SJSA1 (cell line): Measurements from ENCODE around the gene RAPSN. TPM values are rescaled to one million over a fixed set of nuclear protein-coding genes. Genes with fewer than 3 reads are reported as not detected.

Experiments used
- DNase-seq, 2 experiments: peaks; one replicate each; pipeline ENCODE4 v3.0.0-alpha.2; 2015 to 2020; ENCODE audit warnings: low spot score in 2 of 2, low read depth in 1 of 2
- H3K27ac ChIP-seq: fragments of 250-450 bp; sonication (Bioruptor Pico); 2 replicates; pipeline ENCODE4 v1.5.1; 2020; ENCODE audit warnings: mild to moderate bottlenecking, moderate library complexity
- H3K27me3 ChIP-seq: fragments of 250-450 bp; sonication (Bioruptor Pico); replicated peaks from 2 replicates; pipeline ENCODE4 v1.5.1; 2020; ENCODE audit warnings: mild to moderate bottlenecking, moderate library complexity
- H3K36me3 ChIP-seq: fragments of 250-450 bp; sonication (Bioruptor Pico); 2 replicates; pipeline ENCODE4 v1.5.1; 2020; ENCODE audit warnings: mild to moderate bottlenecking
- H3K4me1 ChIP-seq: fragments of 250-450 bp; sonication (Bioruptor Pico); replicated peaks from 2 replicates; pipeline ENCODE4 v1.6.1; 2021; ENCODE audit warnings: mild to moderate bottlenecking
- H3K4me3 ChIP-seq: fragments of 250-450 bp; sonication (Bioruptor Pico); 2 replicates; pipeline ENCODE4 v1.5.1; 2020; ENCODE audit warnings: mild to moderate bottlenecking
- H3K9me3 ChIP-seq: fragments of 250-450 bp; sonication (Bioruptor Pico); replicated peaks from 2 replicates; pipeline ENCODE4 v1.5.1; 2020; ENCODE audit warnings: mild to moderate bottlenecking
- total RNA-seq: library from RNA; depleted of rRNA; stranded (reverse); fragments of >200 nt; shearing (Covaris generic); gene quantifications from 2 replicates; pipeline ENCODE4 v1.2.3, GENCODE V29; 2014

Gene RAPSN
- total RNA-seq, 1 experiment from 2014 or later, result 0.34 TPM

DNA sequence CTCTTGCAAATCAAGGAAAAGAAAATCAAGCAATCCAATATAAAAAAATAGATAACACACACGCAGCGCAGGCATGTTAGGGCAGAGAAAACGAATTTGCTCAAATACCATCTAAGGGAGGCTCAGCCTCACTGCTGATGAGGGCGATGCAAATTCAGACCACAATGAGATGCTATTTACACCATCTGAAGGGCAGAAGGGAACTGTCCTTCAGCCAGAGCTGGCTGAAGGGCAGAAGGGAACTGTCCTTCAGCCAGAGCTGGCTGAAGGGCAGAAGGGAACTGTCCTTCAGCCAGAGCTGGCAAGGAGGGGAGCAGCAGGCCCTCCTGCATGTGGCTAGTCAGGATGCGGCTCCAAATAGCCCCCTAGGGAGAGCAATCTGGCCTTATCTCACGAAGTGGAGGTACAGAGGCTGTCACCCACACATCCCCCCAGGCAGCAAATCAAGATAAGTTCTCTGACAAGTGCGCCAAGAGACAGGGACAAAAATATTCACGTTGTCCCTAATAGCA, 48.1 kb downstream of the RAPSN start:
- Histone ChIP-seq H3K27ac (no peak overlapping the region), H3K4me1 (0 out of 2 replicates have a peak, but pooled peaks cover 3% of the 10 kb centered on the region), H3K4me3 (no peak overlapping the region), H3K36me3 (no peaks in the 10 kb centered on the region), H3K9me3 (no peaks in the 10 kb centered on the region), H3K27me3 (no peaks in the 10 kb centered on the region)
- DNase-seq, result no peak

GRCh38 chr11:47399860-47400767, 48.8 kb downstream of the RAPSN start:
- H3K36me3 ChIP-seq, result no peaks in the 10 kb centered on the region
- H3K4me1 ChIP-seq, result 0 out of 2 replicates have a peak, but pooled peaks cover 3% of the 10 kb centered on the region
- DNase-seq, result no peak
- H3K27me3 ChIP-seq, result no peaks in the 10 kb centered on the region
- no peaks in the 10 kb centered on the region for H3K9me3 ChIP-seq
- H3K27ac ChIP-seq, result no peak overlapping the region
- peak overlapping the region; percentile 28 for H3K4me3 ChIP-seq

DNA sequence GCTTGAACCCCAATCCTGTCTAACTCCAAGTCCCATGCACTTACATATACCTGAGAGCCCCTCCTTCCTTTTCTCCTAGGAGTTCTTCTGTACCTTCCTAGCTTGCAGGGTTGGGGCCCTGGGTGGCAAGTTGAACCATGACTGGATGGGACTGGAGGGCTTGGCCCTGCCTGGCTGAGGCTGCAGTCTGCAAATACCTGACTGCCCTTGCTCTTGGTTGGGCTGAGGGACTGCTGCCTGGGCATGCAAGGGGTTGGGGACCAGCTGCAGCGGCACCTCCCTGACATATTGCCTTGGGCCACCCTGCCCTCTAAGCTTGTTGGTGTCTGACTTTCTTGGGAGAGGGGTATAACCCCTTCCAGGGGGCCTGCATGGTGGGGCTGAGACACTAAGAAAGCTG, 50.4 kb downstream of the RAPSN start:
- Histone ChIP-seq H3K36me3 (no peaks in the 10 kb centered on the region), H3K27ac (no peak overlapping the region), H3K9me3 (no peaks in the 10 kb centered on the region), H3K4me1 (peaks cover 4% of the 10 kb centered on the region), H3K27me3 (no peaks in the 10 kb centered on the region), H3K4me3 (no peak overlapping the region)
- no peak for DNase-seq

DNA sequence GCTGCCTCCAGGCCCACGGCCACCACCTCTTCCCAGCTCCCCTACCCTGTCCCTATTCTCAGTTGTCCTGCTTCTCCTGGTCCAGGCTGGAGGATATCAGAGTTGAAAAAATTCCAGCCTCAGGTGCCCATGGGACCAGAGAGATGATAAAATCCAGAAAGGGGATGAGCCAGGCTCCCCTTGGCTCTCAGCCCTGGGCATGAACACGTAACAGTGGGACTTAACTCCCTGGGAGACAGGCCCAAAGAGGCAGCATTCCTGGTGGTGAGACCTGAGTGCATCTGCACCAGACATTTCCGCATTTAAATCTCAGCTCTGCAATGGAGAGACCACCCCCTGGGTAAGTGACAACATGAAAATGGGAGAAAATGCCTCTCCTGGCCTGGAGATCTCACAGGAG, 50.9 kb downstream of the RAPSN start:
- no peak for DNase-seq
- Histone ChIP-seq H3K36me3 (no peaks in the 10 kb centered on the region), H3K4me1 (peaks cover 8% of the 10 kb centered on the region), H3K9me3 (no peaks in the 10 kb centered on the region), H3K4me3 (no peak overlapping the region), H3K27ac (no peak overlapping the region), H3K27me3 (no peaks in the 10 kb centered on the region)

DNA sequence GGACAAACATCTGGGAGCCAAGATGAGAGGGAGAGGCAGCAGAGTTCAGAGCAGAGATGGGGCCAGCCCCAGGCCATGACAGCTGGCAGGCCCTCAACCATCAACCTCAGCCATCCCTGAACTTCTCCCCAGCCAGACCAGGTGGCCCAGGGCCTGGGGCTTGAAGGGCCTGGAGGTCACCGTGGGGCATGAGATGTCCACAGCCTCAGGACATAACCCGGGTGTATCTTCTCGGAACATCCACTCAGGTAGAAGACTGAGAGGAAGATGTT, 53.0 kb downstream of the RAPSN start:
- Histone ChIP-seq H3K4me1 (peaks cover 16% of the 10 kb centered on the region), H3K27me3 (no peaks in the 10 kb centered on the region), H3K27ac (no peak overlapping the region), H3K9me3 (no peaks in the 10 kb centered on the region), H3K36me3 (no peaks in the 10 kb centered on the region), H3K4me3 (no peak overlapping the region)
- DNase-seq, result no peak

DNA sequence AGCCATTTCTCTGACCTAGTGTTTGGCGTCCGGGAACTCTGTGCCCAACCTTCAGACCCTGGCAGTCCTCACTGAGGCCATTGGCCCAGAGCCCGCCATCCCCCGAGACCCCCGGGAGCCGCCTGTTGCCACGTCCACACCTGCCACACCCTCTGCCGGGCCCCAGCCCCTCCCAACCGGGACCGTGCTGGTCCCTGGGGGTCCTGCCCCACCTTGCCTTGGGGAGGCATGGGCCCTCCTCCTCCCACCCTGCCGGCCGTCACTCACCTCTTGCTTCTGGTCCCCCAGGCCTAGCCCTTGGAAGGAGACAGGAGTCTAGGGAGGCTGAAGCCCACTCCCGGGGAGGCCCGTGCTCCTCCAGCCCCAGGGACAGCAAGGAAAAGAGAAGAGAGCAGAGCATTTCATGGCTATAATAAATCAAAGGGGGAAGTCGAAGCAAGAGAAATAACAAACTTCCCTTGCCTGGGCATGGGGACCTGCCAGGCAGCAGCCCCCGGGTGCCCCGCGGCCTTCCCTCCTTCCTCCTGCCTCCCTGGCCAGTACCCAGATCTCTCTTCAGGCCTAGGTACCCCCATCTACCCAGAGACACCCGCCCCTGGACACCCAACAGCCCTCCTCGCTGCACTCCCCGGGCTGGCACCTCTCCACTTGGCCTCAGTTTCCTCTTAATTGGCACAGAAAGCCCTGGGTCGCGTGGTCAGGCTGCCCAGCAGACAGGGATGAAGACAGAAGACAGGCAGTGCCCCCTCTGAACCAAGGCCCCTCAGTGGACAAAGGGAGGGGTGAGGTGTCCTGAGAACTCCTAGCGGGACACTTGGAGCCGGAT, 53.5 kb downstream of the RAPSN start:
- H3K9me3 ChIP-seq, result no peaks in the 10 kb centered on the region
- no peak overlapping the region for H3K4me3 ChIP-seq
- no peaks in the 10 kb centered on the region for H3K27me3 ChIP-seq
- no peak for DNase-seq
- H3K4me1 ChIP-seq, result peaks cover 18% of the 10 kb centered on the region
- H3K27ac ChIP-seq, result no peak overlapping the region
- H3K36me3 ChIP-seq, result no peaks in the 10 kb centered on the region

GRCh38 chr11:47394322-47395222, 54.4 kb downstream of the RAPSN start:
- Histone ChIP-seq H3K4me1 (peaks cover 15% of the 10 kb centered on the region), H3K27ac (no peak overlapping the region), H3K9me3 (no peaks in the 10 kb centered on the region), H3K36me3 (no peaks in the 10 kb centered on the region), H3K27me3 (no peaks in the 10 kb centered on the region), H3K4me3 (no peak overlapping the region)
- DNase-seq, result no peak

- Histone ChIP-seq H3K36me3 (no peaks in the 10 kb centered on the region), H3K27me3 (no peaks in the 10 kb centered on the region), H3K4me1 (peaks cover 15% of the 10 kb centered on the region), H3K9me3 (no peaks in the 10 kb centered on the region), H3K4me3 (no peak overlapping the region), H3K27ac (no peak overlapping the region)
- no peak for DNase-seq
Observed at GRCh38 chr11:47394050-47394321, 55.0 kb downstream of the RAPSN start.

DNA sequence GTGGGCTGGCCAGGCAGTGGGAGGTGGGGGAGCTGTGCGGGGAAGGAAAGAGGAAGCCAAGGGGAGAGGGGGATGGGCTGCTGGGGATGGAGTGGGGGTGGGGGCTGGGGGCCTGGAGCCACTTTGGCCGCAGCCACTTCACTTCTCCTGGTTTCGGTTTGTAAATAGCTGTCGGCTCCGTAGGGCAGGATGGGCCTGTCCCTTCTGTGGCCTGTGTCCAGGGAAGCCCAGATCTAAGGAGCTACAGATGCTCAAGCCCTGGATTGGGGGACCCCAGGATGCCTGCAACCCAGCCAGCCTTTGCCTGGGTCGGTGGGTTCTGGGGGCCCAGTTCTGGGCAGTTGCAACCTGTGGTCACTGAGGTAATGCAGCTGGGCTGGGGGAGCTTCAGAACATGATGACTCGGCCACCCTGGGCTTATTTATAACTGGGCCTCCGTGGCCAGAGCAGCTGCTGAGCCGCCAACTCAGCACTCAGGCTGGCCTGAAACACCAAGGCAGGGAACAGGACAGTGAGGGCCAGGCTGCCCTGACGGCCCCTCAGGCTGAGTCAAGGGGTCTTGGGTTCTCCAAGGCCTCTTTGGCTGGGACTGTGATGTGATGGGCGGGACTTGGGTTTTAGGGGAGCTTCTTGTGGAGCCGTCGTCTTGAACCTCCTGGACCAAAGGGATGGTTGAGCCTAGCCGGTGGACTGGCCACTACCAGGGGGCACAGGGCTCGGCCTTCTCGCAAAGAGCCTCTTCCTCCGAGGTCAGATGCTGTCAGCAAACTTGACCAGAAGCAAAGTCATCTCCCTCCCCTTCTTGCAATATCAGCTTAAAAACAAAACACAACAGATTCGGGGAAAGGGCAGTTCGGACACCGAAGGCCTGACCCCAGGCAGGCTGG, 55.5 kb downstream of the RAPSN start:
- no peak for DNase-seq

GRCh38 chr11:47392546-47393162, 56.3 kb downstream of the RAPSN start:
- Histone ChIP-seq H3K27ac (no peak overlapping the region), H3K36me3 (no peaks in the 10 kb centered on the region), H3K4me3 (no peak overlapping the region), H3K9me3 (no peaks in the 10 kb centered on the region), H3K4me1 (peaks cover 15% of the 10 kb centered on the region), H3K27me3 (no peaks in the 10 kb centered on the region)
- no peak for DNase-seq

More for the DNA sequence above, 55.5 kb downstream of the RAPSN start:
- no peak overlapping the region for H3K27ac ChIP-seq
- no peak overlapping the region for H3K4me3 ChIP-seq
- H3K27me3 ChIP-seq, result no peaks in the 10 kb centered on the region
- H3K36me3 ChIP-seq, result no peaks in the 10 kb centered on the region
- no peaks in the 10 kb centered on the region for H3K9me3 ChIP-seq
- peaks cover 15% of the 10 kb centered on the region for H3K4me1 ChIP-seq

DNA sequence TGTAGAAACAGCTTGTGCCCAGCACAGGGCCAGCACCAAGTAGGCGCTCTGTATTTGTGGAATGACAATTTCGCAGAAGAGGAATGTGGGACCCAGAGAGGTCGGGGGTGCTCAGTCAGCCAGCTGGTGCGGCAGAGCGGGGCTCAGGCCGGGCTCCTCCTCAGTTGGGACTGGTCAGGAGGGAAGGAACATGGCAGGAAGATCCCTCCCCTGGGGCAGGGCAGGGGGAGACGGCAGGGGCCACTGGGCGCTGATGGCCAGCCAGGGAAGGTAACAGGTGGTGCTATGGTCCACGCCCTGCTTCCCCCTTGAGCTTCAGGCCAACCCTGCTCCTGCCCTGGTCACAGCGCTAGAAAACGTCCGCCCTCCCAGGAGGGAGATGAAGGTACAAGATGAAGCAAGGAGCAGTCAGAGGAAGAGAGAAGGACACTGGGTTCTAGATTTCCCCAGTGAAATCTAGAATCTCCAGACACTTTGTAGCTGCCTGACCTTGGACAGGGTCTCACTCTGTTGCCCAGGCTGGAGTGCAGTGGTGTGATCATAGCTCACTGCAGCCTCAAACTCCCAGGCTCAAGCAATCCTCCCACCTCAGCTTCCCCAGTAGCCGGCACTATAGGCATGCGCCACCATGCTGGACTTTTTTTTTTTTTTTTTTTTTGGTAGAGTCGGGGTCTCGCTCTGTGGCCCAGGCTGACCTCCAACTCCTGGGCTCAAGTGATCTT, 57.1 kb downstream of the RAPSN start:
- no peak for DNase-seq

DNA sequence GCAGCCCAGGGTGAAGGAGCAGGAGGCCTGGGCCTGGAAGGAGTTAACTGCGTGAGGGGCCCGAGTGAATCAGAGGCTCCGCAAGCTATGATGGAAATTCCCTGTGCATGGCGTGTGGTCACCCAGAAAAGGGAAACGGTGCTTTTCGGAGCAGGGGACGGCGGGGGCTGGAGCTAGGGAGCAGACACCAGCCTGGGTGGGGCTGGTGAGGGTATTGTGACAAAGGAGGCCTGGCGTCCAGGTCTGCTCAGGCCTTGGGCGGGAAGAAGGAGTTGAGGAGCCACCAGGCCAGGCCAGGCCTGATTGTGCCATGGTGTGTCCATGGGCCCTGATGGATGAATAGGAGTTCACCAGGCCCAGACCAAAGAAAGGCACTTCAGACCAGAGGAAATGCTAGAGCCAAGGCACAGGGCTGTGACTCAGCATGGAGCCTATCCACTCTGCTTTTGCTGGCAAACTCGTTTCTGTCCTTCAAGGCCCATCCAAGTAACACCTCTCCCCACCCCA, 57.8 kb downstream of the RAPSN start:
- no peaks in the 10 kb centered on the region for H3K36me3 ChIP-seq
- H3K27ac ChIP-seq, result 0 out of 2 replicates have a peak overlapping the region, but pooled peaks have one; percentile 20
- no peak for DNase-seq
- no peaks in the 10 kb centered on the region for H3K27me3 ChIP-seq
- no peak overlapping the region for H3K4me3 ChIP-seq
- peaks cover 15% of the 10 kb centered on the region for H3K4me1 ChIP-seq
- H3K9me3 ChIP-seq, result no peaks in the 10 kb centered on the region

More for the DNA sequence above, 57.1 kb downstream of the RAPSN start:
- no peak overlapping the region for H3K4me3 ChIP-seq
- H3K36me3 ChIP-seq, result no peaks in the 10 kb centered on the region
- H3K27me3 ChIP-seq, result no peaks in the 10 kb centered on the region
- peaks cover 15% of the 10 kb centered on the region for H3K4me1 ChIP-seq
- H3K9me3 ChIP-seq, result no peaks in the 10 kb centered on the region
- 0 out of 2 replicates have a peak overlapping the region, but pooled peaks have one; percentile 20 for H3K27ac ChIP-seq
